HG02623 (cell line): ENCODE results near the gene DRD4.
"Not testable (repeated sequence)": the region's sequence is repeated elsewhere in the genome, so short reads cannot be mapped to it uniquely, and the experiment has no call there.

Experiments used
- ATAC-seq: cut with Tn5 transposase; IDR thresholded peaks from one replicate; pipeline ENCODE4 v1.9.1; 2021; ENCODE audit warnings: moderate library complexity; ENCODE audit not compliant: unreplicated experiment

DRD4 gene

DNA sequence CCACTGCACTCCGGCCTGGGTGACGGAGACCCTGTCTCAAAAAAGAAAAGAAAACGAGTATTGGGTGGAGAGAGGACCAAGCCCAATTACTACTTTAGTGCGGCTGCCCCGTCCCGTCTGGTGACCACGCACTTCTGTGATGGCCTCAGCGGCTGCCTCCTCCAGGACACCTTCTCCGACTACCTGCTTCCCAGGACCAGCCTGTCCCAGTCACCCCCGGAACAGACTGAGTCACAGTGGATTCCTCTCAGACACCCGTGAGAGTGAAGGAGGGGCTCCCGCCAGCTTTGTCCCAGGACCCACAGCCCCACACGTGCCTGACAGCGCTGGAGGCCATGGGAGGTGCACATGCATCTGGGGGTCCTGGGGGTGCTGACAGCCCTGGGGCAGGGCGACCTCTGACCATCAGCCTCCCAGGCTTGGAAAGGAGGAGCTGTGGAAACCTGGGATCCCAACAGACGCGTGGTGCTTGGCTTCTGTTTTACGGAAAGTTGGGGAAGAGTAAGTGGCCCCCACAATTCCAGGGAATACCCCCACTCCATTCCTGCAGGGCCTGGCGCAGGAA, 4.8 kb downstream of the DRD4 start:
- ATAC-seq, result no peak

DNA sequence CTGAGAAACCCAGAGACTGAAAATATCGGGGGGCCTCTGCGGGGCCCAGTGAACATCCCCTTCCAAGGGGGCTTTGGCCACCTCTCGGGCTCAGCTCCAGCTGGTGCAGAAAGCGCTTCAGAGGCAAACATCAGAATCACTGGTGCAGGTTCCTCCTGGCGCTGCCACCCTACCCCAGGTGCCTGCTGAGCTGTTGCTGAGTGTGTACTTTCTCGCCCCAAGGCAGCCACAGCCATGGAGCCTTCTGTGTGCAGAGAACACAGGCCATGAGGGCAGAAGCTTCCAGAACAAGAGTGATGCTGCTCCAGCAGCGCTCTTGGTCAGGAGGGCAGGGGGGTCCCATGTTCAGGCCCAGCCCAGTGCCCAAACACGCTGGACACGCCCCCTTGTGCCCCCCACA, 6.3 kb downstream of the DRD4 start:
- ATAC-seq, result no peak

DNA sequence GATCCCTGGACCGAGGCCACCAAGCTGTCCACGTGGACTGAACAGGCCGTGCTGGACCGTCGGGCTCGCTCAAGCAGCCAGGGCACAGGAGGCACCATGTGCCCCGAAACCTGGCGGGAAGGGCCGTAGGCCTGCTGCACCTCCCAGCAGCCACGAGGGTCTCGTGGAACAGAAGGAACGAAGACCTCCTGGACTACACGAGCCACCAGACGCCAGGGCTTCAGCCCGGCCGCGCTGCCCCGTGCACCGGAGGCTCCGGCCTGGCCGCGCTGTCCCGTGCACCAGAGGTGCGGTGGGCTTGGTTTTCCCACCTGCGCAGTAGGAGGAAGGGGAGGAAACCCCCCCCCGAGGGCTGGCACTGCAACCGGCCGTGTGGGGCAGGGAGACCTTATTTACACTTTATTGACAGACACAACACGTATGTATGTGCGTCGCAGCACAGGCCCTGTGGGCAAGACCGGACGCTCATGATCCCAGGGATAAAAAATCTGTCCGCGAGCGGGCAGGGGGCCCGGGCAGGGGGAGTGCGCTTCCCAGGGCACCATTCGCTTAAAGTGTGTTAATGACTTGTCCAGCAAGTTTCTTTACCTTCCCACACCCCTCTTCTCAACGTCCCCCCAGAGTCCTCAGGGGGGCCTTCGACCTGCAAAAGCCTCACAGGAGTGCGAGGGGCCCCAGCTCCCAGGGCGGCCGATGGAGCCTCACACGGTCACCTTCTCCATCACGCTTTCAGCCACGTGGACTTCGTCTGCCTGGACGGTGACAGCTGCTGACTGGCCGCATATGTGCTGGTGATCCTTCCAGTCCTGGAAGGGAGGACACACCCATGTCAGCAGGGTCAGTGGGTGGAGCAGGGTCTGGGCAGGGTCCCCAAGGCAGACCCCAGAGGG, 7.0 kb downstream of the DRD4 start:
- ATAC-seq, result no peak

DNA sequence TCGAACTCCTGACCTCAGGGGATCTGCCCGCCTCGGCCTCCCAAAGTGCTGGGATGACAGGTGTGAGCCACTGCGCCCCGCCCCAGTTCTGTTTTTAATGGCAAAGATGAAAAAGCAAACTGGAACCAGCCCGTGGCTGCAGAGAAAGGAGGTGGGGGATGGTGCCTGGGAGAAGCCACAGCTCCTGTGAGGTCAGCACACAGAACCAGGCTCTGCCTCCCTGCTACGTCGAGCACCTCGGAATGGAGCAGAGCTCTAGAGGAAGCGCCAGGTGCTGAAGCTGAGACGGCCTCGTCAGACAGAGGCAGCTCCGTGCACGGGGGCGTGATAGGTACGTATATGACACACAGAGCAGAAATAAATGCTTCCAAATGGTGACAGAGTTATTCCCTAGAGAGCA, 8.5 kb downstream of the DRD4 start:
- ATAC-seq, result no peak

DNA sequence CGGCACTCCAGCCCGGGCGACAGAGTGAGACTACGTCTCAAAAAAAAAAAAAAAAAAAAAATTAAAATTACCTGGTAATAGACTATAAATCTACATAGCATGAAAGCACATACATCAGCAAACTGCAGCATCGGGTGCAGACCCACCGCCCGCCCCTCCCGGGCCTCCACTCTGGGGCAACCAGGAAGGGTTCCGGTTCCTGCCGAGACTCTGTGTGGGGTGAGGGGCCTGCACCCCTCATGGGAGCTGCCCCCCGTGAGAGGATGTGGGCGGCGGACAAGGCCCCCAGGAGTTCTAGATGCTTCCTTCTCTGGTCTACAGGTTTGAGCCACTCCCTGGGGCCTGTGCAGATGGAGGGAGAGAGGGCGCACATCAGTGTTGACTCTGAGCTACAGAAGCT, 9.1 kb downstream of the DRD4 start:
- ATAC-seq, result no peak

DNA sequence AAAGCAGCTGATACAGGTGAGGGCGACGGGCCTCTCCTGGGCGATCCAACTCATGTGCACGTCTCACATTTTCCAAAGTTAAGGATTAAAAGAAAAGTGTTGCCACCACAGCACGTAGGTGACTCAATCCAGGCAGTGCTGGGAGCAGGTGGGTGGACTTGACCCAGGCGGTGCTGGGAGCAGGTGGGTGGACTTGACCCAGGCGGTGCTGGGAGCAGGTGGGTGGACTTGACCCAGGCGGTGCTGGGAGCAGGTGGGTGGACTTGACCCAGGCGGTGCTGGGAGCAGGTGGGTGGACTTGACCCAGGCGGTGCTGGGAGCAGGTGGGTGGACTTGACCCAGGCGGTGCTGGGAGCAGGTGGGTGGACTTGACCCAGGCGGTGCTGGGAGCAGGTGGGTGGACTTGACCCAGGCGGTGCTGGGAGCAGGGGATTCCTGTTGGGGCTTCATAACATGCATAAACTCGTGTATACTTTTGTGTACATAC, 10.6 kb downstream of the DRD4 start:
- ATAC-seq, result not testable (repeated sequence)

DNA sequence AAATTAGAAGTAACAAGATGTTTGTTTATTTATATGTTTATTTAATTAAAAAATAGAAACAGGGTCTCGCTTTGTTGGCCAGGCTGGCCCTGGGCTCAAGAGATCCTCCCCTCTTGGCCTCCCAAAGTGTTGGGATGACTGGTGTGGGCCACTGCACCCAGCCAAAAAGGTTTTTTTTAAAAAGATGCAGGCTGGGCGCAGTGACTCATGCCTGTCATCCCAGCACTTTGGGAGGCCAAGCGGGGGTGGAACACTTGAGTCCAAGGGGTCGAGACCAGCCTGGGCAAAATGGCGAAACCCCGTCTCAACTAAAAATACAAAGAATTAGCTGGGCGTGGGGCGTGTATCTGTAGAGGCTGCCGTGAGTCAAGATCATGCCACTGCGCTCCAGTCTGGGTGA, 13.4 kb downstream of the DRD4 start:
- ATAC-seq, result no peak

DNA sequence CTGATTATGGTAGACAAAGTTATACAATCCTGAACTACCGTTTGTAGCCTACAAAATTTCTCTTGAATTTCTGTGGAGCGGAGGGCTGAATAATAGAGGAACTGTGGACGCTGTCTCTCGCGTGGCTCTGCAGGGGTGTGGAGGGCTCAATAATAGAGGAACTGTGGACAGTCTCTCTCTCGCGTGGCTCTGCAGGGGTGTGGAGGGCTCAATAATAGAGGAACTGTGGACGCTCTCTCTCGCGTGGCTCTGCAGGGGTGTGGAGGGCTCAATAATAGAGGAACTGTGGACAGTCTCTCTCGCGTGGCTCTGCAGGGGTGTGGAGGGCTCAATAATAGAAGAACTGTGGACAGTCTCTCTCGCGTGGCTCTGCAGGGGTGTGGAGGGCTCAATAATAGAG, 16.1 kb downstream of the DRD4 start:
- ATAC-seq, result not testable (repeated sequence)

DNA sequence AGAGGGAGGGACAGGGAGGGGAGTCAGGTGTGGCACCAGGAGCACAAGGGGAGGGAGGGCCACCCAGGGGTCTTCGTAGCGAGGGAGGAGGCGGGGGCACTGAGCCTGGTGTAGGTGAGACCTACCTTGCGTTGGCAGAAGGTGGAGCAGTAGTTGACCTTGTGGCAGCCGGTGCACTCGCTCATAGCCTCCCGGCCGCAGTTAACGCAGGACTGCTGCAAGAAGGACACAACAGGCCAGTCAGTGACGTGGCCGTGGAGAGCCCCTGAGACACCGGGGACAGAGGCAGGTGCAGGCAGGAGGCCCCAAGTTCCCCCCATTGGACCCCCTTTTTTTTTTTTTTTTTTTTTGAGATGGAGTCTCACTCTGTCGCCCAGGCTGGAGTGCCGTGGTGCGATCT, 16.8 kb downstream of the DRD4 start:
- ATAC-seq, result no peak

DNA sequence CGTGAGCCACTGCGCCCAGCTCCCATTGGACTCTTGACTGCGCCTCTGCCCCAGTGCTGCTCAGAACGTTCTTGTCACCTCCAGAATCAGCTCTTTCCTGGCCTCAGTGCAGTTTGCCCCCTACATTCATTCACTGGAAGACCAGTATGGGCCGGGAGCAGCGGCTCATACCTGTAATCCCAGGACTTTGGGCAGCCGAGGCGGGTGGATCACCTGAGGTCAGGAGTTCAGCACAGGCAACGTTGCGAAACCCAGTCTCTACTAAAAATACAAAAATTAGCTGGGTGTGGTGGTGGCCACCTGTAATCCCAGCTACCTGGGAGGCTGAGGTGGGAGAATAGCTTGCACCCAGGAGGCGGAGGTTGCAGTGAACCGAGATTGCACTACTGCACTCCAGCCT, 17.4 kb downstream of the DRD4 start:
- ATAC-seq, result not testable (repeated sequence)

DNA sequence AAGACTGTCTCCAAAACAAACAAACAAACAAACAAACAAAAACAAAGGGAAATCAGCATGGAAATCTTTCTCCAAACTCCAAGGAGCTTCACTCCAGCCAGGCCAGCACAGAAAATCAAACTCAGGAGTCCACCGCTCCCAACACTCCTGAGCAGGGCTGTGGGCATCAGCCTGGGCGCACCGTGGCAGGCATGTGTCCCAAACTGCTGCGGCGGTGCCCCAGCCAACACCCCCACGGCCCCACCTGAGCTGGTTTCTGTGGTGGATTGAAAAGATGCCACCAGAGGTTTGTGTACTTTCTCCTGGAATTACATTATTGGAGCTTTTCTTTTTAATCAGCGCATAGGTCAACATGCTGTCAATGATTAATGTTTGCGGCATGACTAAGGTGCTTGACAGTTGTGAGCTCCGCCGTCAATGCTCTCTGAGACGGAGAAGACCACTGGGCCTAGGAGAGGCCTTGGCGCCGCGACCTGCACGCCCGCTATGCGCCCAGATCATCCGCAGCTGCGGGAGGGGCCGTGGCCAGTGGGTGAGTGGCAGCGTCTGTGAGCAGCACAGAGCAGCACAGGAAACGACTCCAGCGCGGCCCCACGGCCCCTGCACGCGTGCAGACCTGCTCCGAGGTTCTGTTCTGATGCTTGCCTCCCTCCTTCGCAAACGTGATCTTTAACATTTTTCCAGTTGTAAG, 18.1 kb downstream of the DRD4 start:
- no peak for ATAC-seq

DNA sequence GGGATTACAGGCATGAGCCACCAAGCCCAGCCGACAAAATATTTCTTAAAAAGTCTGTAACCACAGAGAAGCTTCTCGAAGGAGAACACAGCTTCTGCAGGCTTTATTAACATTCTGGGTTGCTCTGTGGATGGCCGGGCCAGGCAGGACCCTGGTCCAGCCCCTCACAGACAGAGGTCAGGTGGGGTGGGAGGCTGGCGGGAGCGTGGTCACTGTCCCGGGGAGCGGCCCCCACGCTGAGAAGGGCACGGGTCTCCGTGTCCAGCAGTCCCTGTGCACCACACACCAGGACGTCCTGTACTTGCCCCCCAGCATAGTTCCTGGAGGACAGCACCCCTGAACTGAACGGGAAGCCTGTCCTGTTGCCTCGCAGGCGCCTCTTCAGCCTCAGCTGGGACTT, 19.4 kb downstream of the DRD4 start:
- no peak for ATAC-seq

DNA sequence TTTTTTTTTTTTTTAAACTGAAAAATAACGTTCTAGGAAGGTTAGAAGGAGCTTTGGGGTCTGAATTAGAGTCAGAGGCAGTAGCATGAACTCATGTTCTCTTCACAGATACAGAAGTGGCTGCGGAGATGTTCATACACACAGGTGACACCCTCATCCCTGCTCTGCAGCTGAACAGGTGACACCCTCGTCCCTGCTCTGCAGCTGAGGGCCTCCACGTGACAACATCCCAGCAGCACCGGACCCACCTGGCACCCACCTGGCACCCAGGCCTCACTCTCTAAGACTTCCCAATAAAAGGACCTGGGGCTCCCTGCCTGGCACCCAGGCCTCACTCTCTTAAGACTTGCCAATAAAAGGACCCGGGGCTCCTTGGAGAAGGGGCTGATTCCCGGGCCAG, 19.8 kb downstream of the DRD4 start:
- ATAC-seq, result no peak

DNA sequence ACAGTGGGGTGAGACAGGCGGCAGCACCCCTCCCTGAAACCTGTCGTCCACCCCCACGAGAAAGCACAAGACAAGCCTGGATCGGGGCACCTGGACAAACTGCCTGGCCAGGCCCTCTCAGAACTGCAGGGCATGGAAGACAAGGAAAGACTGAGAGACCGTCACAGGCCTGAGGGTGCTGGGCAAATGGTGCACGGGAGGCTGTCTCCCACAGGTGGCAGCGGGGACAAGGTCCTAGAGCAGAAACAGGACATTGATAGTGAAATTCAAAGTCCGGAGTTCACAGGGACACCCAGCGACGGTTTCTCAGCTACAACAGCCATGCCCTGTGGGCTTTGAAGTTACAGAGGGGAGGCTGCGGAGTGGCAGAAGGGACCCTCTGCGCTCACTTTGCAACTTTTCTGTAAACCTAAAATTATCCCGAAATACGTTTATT, 20.6 kb downstream of the DRD4 start:
- no peak for ATAC-seq

DNA sequence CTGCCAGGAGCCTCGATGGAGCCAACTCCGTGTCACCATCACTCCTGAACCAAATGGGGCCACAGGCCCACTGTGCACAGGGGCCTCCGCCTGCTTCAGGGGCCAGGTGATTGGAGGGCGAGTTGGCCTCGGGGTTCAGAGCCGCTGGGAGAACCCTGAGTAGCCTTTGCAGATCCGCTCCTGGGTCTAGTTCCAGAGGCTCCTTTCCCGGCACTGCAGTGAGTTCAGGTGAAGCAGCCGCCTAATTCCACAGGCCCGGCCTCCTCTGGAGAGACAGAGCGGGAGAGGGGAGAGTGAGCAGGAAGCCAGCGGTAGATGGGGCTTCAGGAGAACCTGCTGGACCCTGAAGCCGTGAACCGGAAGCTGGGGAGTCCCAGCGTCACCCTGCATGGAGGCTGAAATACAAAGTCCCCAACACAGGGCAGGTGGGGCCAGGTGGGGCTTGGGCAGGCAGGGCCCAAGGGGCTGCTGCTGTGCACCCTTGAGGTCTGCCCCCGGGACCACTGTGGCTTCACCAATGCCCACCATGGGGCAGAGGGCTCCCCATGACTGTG, 22.5 kb downstream of the DRD4 start:
- ATAC-seq, result no peak

DNA sequence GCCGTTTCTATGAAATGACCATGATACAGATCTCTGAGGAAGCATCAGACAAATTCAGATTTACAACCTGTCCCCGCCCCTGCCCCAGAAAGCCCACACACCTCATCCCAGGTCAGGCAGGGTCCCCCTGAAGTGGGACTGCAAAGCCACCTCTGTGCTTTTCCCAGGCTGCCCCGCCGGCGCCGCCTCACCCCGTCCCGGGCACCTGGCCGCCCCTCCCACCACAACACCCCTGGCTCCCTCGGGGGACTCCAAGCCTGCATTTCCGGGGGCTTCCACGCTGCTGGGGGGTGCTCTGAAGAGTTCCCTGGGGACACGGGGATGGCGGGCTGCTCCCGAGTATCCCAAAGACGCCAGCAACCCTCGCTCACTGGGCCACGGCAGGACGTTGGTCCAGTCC, 23.2 kb downstream of the DRD4 start:
- no peak for ATAC-seq

DNA sequence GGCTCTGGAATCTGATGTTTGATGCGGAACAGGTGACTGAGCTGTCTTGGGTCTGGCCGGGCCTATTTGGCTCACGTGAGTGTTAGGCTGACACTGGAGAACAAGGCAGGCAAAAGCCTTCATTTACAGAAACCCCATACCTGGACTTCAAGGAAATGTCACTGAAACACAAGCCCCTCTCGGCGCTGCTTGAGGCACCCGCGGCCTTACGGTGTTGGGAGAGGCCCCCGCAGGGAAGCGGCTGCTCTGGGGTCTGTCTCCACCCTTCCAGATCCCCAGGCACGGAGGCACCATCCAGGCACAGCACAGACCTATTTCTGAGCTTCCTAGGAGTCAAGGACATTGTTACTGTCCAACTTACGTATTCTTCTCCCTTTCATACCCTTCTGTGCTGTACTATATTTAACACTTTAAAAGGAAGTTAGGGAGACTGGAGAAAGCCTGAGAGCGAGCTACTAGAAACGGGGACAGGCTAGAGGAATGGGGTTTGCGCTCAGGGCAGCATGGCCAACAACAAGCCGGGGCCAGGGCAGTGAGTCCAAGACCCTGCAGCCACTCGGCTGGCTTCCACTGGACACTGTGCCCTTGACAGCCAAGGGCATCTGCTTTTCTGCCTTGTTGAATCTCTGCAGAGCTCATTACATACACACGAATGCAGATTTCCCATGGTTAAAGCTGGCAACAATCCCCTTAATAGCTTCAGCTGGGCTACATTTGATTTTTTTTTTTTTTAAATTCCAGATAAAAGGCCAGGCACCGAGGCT, 23.8 kb downstream of the DRD4 start:
- ATAC-seq, result no peak

DNA sequence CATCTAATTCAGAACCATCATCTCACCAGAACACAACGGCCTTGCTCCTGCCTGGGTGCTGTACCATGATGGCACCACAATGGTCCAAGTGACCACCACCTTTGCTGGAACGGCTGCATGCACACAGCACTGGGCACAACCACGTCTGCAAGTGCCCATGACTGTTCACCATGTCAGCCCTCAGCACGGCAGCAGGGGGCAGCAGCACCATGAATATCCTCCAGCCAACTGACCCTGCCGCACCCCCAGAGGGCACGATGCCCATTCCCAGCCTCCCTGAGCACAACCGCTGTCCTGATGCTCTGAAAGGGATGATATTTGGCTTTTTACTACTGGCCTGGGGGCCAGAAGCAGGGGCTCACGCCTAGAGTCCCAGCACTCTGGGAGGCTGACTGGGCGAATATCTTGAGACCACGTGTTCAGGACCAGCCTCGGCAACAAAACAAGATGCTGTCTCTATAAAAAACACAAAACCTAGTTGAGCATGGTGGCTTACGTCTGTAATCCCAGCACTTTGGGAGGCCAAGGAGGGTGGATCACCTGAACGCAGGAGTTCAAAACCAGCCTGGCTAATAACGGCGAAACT, 25.7 kb downstream of the DRD4 start:
- no peak for ATAC-seq

DNA sequence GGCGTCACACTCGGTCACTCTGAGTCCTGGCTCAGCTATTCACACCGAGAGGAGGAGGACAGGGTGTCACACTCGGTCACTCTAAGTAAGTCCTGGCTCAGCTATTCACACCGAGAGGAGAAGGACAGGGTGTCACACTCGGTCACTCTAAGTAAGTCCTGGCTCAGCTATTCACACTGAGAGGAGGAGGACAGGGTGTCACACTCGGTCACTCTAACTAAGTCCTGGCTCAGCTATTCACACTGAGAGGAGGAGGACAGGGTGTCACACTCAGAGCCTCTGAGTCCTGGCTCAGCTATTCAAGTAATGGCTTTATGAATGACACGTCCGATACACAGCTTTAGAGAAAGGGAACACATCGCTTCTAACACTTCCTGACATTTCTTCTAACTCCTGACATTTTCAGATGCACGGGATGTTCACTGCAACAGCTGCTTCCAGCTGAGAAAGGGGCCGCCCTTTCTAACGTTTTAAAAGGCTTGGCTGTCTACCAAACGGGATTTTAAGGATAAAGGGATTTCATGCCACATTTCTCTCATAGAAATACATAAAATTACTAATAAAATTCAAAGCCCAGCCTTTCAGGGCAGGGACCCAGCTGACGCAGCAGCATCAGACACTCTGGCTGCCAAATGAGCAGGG, 28.1 kb downstream of the DRD4 start:
- no peak for ATAC-seq

DNA sequence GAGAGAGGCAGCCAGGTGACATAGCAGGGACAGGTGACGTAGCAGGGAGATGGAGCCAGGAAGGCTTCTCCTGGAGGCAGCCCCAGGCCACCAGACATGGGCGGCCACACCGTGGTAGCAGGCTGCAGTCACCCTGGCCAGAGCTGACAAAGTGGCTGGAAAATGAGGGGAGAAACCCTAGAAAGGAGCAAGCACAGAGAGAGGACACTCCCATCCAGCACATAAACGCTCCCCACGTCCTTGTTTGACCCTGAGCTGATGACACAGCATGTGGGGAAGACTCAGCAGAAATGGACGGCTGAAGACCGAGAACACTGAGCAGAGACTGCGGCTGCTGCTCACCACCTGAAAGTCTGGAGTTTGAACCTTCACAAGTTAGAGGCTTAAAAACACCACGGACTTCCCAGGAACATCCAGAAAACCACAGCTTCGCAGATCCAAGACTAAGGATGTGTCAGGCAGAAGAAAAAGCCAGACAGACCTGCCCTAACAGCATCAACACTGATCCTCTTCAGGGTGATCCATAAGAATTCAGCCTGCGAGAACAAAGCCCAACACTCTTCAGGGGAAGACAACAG, 28.7 kb downstream of the DRD4 start:
- ATAC-seq, result no peak
